HG03039 (cell line): Measurements from ENCODE around the gene OPCML.

Experiments used
- ATAC-seq: cut with Tn5 transposase; IDR thresholded peaks from one replicate; pipeline ENCODE4 v1.9.1; 2021; ENCODE audit warnings: mild to moderate bottlenecking, moderate library complexity; ENCODE audit not compliant: unreplicated experiment

The OPCML gene

DNA sequence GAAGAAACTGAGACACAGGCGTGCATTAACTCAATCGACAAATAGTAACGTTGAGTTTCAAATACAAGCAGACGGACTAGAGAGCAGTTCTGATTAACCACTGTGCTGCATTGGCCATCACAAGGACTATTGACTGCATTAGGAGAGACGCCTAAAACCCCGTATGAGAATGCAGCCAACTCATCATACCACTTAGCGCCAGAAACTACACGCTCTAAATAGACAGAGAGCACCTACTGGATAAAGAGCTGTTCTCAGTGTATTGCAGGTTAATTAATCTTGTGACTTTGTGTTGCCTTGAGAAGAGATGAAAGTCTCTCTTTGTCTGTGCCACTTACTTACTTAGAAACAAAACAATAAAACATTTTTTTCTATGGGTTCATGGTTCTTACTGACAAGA, 484.0 kb downstream of the OPCML start:
- no peak for ATAC-seq

- ATAC-seq: no peak
These were observed 484.6 kb downstream of the OPCML start for GRCh38 chr11:133047771-133048115.

GRCh38 chr11:133047036-133047770, 485.1 kb downstream of the OPCML start:
- no peak for ATAC-seq

DNA sequence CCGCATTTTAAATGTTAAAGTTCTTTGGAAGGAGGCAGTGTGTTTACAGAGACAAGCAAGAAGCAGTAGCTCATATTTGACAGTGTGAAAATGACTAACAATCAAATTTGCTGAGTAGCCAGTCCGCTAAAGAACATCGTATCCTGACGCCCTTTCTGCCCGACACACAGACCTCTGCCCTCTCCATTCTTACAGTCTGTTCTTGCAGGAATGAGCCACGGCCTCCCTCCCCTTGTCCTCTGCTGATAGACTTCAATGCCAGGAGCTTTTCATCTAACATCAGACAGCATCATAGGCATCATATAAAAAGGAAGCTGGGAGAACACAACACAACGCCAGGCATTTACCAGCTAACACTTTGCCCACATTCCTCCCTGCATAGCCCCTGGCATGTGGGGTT, 486.0 kb downstream of the OPCML start:
- no peak for ATAC-seq

GRCh38 chr11:133041928-133042882, 490.1 kb downstream of the OPCML start:
- no peak for ATAC-seq

DNA sequence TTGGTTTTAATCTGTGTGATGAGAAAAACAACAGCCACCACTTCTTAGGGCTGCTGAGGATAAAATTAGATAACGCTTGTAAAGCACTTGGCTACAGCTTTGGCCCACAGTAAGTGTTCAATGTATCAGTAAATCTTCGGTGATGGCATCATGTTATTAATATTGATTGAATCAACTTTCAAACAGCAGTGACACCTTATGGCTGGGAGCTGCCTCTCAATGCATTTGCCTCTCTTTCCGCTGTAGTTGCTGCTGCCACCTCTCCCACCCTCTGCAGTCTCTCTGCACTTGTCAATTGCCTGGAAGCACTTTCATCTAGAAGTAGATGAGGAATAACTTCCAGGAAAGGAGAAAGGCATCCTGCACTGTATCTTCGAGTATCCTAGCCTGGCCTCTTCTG, 491.1 kb downstream of the OPCML start:
- ATAC-seq: no peak

DNA sequence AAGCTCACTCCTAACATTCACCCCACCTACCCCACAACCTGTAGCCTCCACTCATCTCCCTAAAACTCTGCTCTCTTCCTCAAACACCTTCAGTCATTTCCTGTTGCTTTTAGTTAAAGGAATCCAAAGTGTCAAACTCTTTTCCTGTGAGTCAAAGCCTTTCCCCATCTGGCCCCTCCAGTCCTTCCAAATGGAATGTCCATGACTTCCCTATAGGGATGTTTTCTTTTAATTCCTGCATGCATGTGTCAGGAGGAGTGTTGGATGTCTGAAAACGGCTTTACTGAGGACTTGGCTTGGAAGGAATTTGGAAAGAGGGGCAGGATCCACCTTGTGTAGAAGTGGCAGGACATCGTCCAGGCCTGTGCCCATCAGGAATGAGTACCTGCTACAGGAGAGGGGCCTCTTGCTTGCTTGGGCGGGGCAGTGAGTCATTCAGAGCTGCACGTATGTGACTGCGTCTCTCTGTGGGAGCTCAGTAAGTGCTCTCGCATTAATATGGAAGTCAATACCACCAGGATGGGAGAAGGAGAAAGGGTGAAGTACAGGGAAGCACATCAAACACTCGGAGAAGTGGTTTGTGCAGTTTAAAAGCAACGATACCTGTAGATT, 491.9 kb downstream of the OPCML start:
- ATAC-seq: no peak

- no peak for ATAC-seq
These were observed 493.5 kb downstream of the OPCML start for GRCh38 chr11:133038850-133039249.

- no peak for ATAC-seq
These were observed 497.4 kb downstream of the OPCML start for GRCh38 chr11:133034929-133035328.

DNA sequence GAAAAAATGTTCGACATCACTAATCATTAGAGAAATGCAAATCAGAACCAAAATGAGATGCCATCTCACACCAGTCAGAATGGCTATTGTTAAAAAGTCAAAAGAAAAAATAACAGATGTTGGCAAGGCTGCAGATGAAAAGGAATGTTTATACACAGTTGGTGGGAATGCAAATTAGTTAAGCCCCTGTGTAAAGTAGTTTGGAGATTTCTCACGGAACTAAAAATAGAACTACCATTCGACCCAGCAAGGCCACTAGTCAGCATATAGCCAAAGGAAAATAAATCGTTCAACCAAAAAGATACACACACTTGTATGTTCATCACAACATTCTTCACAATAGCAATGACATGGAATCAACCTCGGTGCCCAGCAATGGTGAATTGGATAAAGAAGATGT, 503.2 kb downstream of the OPCML start:
- no peak for ATAC-seq

- ATAC-seq: no peak
These were observed 505.3 kb downstream of the OPCML start for GRCh38 chr11:133026952-133027351.

GRCh38 chr11:133024301-133024700, 508.0 kb downstream of the OPCML start:
- ATAC-seq: no peak

DNA sequence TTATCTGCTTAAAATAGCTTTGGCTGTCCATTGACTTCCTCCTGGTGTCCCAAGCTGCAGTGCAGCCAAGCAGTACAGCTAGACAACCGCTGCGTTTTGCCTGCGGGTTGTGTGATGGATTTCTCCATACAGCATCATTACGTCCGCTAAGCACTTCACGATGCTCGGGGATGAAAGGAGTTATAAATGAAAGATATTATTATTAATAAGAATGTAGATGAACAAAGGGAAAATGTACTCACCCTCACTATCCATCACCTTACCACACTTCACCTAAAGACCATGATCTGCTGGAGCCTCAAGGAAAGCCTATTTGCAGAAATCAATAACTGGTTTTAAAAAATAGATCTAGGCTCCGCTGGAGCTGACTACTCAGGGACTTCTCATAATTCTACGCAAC, 509.1 kb downstream of the OPCML start:
- ATAC-seq: no peak

- no peak for ATAC-seq
These were observed 510.7 kb downstream of the OPCML start for GRCh38 chr11:133021553-133021952.

- no peak for ATAC-seq
These were observed 512.0 kb downstream of the OPCML start for GRCh38 chr11:133020372-133020714.

GRCh38 chr11:133019545-133020371, 512.5 kb downstream of the OPCML start:
- ATAC-seq: no peak

- no peak for ATAC-seq
These were observed 516.8 kb downstream of the OPCML start for GRCh38 chr11:133015457-133015856.

GRCh38 chr11:133014337-133014736, 518.0 kb downstream of the OPCML start:
- ATAC-seq: no peak

DNA sequence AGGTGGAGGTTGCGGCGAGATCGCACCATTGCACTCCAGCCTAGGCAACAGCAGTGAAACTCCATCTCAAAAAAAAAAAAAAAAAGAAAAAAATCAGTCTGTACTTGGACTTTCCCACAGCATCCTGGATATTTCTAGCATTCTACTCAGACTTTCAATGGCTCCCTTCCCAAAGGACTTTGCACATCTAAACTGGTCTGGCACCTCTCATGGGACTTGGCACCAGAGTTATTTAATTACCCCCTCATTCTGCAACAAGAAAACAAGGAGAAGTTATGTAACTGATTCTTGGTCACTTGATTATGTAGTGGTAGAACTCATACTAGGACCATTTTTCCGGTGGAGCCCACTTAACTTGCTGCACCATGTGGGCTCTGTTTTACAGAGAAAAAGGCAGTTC, 519.5 kb downstream of the OPCML start:
- no peak for ATAC-seq

DNA sequence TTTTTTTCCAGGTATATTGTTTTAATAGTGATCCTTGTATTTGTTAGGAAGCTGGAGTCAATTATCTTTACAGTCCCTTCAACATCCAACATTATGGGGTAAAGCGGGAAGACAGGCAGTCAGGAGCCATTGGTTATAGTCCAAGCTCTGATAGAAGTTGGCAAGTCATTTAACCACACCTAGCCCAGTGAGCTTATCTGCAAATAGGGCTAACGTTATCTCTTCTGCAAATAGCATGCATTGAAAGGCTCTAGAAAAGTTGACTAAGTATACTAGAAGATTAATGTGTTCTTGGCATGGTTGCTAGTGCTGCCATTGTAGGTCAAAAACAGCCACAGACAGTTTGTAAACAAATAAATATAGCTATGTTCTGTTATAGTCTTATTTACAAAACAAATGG, 520.7 kb downstream of the OPCML start:
- ATAC-seq: no peak

DNA sequence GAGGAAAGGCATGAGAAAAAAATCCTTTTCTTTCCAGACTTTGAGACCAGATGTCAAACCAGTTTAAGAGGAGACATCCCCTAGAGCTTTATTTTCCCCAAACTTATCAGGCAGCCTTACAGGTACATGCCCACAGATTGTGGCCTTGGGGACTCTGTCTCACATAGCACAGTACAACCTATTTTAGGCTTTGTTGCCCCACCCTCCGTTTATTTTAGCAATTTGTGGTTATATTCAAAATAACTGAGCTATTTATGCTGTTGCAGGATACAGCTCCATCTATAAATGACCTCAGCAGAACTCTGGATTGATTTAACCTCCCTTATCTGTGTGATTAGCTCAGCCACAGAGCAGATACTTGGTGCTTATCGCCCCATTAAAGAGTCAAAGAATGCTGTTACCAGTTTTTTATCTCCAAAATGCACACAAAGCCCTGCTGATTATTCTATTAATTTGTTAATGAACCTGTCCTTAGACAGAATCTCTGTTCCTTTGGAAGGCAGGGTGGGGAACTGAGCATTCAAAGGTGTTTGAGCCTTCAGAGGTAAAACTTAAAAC, 525.2 kb downstream of the OPCML start:
- no peak for ATAC-seq
